C4-2B (cell line): Measurements from ENCODE around the gene TTC32.

ENCODE experiments used
- CTCF ChIP-seq: fragments of 450-650 bp; conservative IDR thresholded peaks from 2 replicates; pipeline ENCODE4 v1.5.1; 2017; ENCODE audit warnings: mild to moderate bottlenecking
- ZFX ChIP-seq: fragments of 450-650 bp; IDR thresholded peaks from 2 replicates; pipeline ENCODE4 v1.6.1; 2017

DNA sequence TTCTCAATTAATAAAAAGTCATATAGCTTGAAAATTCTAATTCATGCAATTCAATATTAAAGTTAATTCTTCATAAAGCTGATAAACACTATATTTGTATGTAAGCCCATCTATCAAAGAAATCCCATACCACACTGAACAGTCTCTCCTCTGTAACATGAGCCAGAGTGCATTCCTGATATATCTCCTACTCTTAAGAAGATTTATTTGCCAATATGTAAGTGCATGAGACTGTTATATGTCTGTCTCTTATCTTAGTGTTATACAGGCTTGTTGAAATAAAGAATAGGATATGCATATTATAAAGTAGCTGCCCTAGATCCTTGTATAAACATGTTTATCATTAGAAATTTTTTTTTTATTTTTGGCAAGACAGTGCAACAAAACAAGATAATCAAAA, 40.4 kb upstream of the TTC32 start:
- TF ChIP-seq CTCF = no peak
- no peak for TF ChIP-seq ZFX
